CD4-positive, alpha-beta T cell (primary cell): ENCODE data around the gene NFYB. TPM values are rescaled to one million over a fixed set of nuclear protein-coding genes. Genes with fewer than 3 reads are reported as not detected.
"Not testable (repeated sequence)": the region's sequence is repeated elsewhere in the genome, so short reads cannot be mapped to it uniquely, and the experiment has no call there.

ENCODE experiments used
- ATAC-seq: fragments of 200-7000 bp; cut with Tn5 transposase; one replicate; pipeline ENCODE4 v1.10.0; 2022; ENCODE audit warnings: mild to moderate bottlenecking; ENCODE audit not compliant: poor library complexity
- CTCF ChIA-PET: fragments of 350-600 bp; sonication (Branson Sonifier 250); formaldehyde crosslinking; loops from one replicate; lab custom pipeline; 2021; ENCODE audit warnings: antibody characterized with exemption, inconsistent platforms; lab: Charles Lee
- POLR2A ChIA-PET: fragments of 350-600 bp; sonication (Branson Sonifier 250); formaldehyde crosslinking; loops from one replicate; lab custom pipeline; 2021; ENCODE audit warnings: antibody characterized with exemption, inconsistent platforms; lab: Charles Lee
- DNase-seq, 14 experiments: peaks; one replicate each; pipeline ENCODE4 v3.0.0-alpha.2; 2013 to 2020; ENCODE audit warnings: mixed read lengths in 2 of 14
- H3K27ac ChIP-seq, 2 donors: one replicate each; pipeline versions ENCODE4 v1.5.1 to v1.7.0; 2013; ENCODE audit warnings: low read length in 2 of 2, low read depth in 1 of 2, mild to moderate bottlenecking in 1 of 2
- H3K27me3 ChIP-seq, 2 experiments: 1 replicate in 1 of 2; 2 replicates in 1 of 2; pipeline versions ENCODE4 v1.6.1 to v1.7.0; 2013; ENCODE audit warnings: low read length in 2 of 2, control low read depth in 1 of 2, mild to moderate bottlenecking in 1 of 2, moderate library complexity in 1 of 2; ENCODE audit not compliant: insufficient read depth in 2 of 2, control insufficient read depth in 1 of 2
- H3K36me3 ChIP-seq: one replicate; pipeline ENCODE4 v1.6.1; 2013; ENCODE audit warnings: low read length, control low read depth; ENCODE audit not compliant: insufficient read depth
- H3K4me1 ChIP-seq: one replicate; pipeline ENCODE4 v1.6.1; 2013; ENCODE audit warnings: low read length, control low read depth; ENCODE audit not compliant: insufficient read depth
- H3K4me3 ChIP-seq: one replicate; pipeline ENCODE4 v1.5.1; 2013; ENCODE audit warnings: mild to moderate bottlenecking, low read length, moderate library complexity
- H3K9me3 ChIP-seq, 2 experiments: 1 replicate in 1 of 2; 2 replicates in 1 of 2; pipeline versions ENCODE4 v1.6.1 to v1.7.0; 2013; ENCODE audit warnings: low read length in 2 of 2, mild to moderate bottlenecking in 2 of 2, control low read depth in 1 of 2, moderate library complexity in 1 of 2; ENCODE audit not compliant: control insufficient read depth in 1 of 2, insufficient read depth in 1 of 2
- H3K27ac Mint-ChIP-seq: one replicate; pipeline ENCODE4 v1.8.0; 2020; ENCODE audit warnings: mixed read lengths
- H3K27me3 Mint-ChIP-seq: one replicate; pipeline ENCODE4 v1.8.0; 2021; ENCODE audit warnings: mixed read lengths
- H3K36me3 Mint-ChIP-seq: one replicate; pipeline ENCODE4 v1.8.0; 2021; ENCODE audit warnings: low read depth, mixed read lengths
- H3K4me1 Mint-ChIP-seq: one replicate; pipeline ENCODE4 v1.8.0; 2021; ENCODE audit warnings: low read depth, mixed read lengths
- H3K4me3 Mint-ChIP-seq: one replicate; pipeline ENCODE4 v1.8.0; 2020; ENCODE audit warnings: mild to moderate bottlenecking, mixed read lengths
- H3K9me3 Mint-ChIP-seq: one replicate; pipeline ENCODE4 v1.8.0; 2020; ENCODE audit warnings: mixed read lengths
- intact Hi-C, 2 experiments: fragments of 100-400 bp; cut with DNase I in 1 of 2; cut with micrococcal nuclease in 1 of 2; formaldehyde crosslinking; loops; one replicate each; pipeline versions ENCODE4 v1.15.1 to v1.9.0; 2023 to 2025; cut with DNase I, micrococcal nuclease
- total RNA-seq, 174 experiments: library from RNA in 2 of 174; stranded (reverse) in 2 of 174; gene quantifications; one replicate each; pipeline ENCODE4 v1.2.3 and lab custom pipeline; 2021 to 2026
- TF ChIP-seq, protein P1 (sequence below): fragments of 200-600 bp; IDR thresholded peaks from one replicate; pipeline ENCODE4 v1.8.0; 2022; ENCODE audit warnings: antibody characterized with exemption, mild to moderate bottlenecking

NFYB gene
- total RNA-seq, 2 experiments from 2014 or later = 12.8 to 14.6 TPM

DNA sequence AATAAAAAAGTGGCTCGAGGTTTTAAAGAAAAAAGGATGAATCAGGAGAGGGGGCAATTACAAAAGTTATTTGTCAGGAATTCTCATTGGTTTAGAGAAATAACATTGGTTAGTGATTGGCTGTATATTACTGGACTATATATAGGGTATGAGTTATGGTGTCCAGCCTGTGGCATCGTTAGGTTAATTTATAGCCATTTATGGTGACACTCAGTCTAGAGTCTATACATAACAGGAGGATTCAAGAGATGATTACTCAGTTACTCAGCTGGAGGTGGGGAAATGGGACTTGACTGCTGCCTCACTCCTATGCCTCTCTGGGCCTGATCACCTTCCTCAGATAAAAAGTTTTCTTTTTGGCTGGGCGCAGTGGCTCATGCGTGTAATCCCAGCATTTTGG lies 25.6 kb upstream of the NFYB start:
- intact Hi-C loops = no loop called here
- TF ChIP-seq, protein P1, sequence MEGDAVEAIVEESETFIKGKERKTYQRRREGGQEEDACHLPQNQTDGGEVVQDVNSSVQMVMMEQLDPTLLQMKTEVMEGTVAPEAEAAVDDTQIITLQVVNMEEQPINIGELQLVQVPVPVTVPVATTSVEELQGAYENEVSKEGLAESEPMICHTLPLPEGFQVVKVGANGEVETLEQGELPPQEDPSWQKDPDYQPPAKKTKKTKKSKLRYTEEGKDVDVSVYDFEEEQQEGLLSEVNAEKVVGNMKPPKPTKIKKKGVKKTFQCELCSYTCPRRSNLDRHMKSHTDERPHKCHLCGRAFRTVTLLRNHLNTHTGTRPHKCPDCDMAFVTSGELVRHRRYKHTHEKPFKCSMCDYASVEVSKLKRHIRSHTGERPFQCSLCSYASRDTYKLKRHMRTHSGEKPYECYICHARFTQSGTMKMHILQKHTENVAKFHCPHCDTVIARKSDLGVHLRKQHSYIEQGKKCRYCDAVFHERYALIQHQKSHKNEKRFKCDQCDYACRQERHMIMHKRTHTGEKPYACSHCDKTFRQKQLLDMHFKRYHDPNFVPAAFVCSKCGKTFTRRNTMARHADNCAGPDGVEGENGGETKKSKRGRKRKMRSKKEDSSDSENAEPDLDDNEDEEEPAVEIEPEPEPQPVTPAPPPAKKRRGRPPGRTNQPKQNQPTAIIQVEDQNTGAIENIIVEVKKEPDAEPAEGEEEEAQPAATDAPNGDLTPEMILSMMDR = no peak
- Histone ChIP-seq H3K4me1 (no peaks in the 10 kb centered on the region), H3K27ac (no peak overlapping the region), H3K9me3 (no peaks in the 10 kb centered on the region), H3K4me3 (no peak overlapping the region), H3K36me3 (no peaks in the 10 kb centered on the region), H3K27me3 (no peaks in the 10 kb centered on the region)
- Mint-ChIP-seq H3K4me1 (no peaks in the 10 kb centered on the region), H3K4me3 (no peak overlapping the region), H3K27ac (no peak overlapping the region), H3K36me3 (no peaks in the 10 kb centered on the region), H3K9me3 (no peaks in the 10 kb centered on the region), H3K27me3 (peaks cover 3% of the 10 kb centered on the region)
- DNase-seq (no peak), ATAC-seq (no peak)
- ChIA-PET CTCF (no interaction called here), POLR2A (no interaction called here)

DNA sequence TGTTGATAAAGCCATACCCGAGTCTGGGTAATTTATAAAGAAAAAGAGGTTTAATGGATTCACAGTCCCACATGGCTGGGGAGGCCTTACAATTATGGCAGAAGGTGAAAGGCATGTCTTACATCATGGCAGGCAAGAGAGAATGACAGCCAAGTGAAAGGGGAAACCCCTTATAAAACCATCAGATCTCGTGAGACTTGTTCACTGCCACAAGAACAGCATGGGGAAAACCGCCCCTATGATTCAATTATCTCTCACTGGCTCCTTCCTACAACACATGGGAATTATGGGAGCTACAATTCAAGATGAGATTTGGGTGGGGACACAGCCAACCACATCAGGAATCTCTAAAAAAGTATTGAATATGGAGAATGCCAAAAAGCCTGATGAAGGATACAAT lies 25.0 kb upstream of the NFYB start:
- POLR2A ChIA-PET, H3K4me3 ChIP-seq, H3K27me3 ChIP-seq, H3K27ac ChIP-seq, CTCF ChIA-PET, H3K27ac Mint-ChIP-seq, H3K9me3 Mint-ChIP-seq, DNase-seq, H3K4me1 ChIP-seq, H3K4me1 Mint-ChIP-seq, H3K9me3 ChIP-seq, H3K36me3 Mint-ChIP-seq, ATAC-seq, H3K4me3 Mint-ChIP-seq, H3K36me3 ChIP-seq, intact Hi-C loops, H3K27me3 Mint-ChIP-seq: not testable (repeated sequence)

DNA sequence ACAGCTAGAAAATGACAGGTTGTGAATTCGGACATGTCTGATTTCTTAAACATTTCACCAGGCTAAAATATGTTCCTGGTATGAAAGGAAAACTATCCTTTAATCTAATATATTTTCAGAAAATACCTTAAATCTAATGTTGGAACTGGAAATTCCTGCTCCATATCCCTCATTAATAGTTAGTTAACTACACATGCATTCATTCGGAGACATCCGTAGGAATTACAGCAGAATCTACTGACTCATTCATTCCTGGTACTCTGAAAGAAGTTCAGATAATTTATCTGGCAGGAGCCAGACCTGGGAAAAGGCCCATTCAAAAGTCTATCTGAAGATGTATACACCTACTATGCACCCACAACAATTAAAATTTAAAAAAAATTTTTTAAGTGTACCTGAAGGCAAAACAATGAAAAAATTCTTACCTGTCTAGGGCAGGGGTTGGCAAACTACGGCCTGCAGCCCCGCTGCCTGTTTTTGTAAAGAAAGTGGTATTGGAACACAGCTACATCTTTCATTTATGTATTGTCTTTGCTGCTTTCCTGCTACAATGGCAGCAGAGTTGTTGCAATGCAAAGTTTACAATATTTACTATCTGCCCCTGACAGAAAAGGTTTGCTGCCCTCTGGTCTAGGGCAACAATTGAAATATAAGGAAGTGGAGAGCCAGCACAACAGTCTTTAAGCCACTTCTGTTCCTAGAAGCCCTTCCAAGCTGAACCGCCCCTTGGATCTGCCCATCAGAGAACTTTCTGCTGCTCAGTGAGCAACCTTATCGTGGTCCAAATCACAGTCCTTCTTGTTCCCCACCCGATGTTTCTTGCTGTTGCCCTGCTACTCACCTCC lies 17.9 kb upstream of the NFYB start:
- no peak overlapping the region for H3K4me3 Mint-ChIP-seq
- Histone ChIP-seq H3K4me3 (no peak overlapping the region), H3K9me3 (no peaks in the 10 kb centered on the region), H3K36me3 (no peaks in the 10 kb centered on the region), H3K4me1 (peaks cover 8% of the 10 kb centered on the region), H3K27me3 (no peaks in the 10 kb centered on the region), H3K27ac (no peak overlapping the region)
- TF ChIP-seq, protein P1 = no peak
- peaks cover 8% of the 10 kb centered on the region for H3K4me1 Mint-ChIP-seq
- H3K9me3 Mint-ChIP-seq = no peaks in the 10 kb centered on the region
- H3K27ac Mint-ChIP-seq = no peak overlapping the region
- H3K36me3 Mint-ChIP-seq = no peaks in the 10 kb centered on the region
- no peaks in the 10 kb centered on the region for H3K27me3 Mint-ChIP-seq
- CTCF ChIA-PET = no interaction called here
- ATAC-seq (no peak), DNase-seq (no peak)
- POLR2A ChIA-PET = no interaction called here
- intact Hi-C loops = no loop called here
